ENCODE data around the gene TCF12.
A peak's percentile ranks its signal among the peaks of the same experiment; 100 is the strongest.

Gene TCF12
- total RNA-seq, result 125 to 147 (median 142) reads per million in 4 experiments

DNA sequence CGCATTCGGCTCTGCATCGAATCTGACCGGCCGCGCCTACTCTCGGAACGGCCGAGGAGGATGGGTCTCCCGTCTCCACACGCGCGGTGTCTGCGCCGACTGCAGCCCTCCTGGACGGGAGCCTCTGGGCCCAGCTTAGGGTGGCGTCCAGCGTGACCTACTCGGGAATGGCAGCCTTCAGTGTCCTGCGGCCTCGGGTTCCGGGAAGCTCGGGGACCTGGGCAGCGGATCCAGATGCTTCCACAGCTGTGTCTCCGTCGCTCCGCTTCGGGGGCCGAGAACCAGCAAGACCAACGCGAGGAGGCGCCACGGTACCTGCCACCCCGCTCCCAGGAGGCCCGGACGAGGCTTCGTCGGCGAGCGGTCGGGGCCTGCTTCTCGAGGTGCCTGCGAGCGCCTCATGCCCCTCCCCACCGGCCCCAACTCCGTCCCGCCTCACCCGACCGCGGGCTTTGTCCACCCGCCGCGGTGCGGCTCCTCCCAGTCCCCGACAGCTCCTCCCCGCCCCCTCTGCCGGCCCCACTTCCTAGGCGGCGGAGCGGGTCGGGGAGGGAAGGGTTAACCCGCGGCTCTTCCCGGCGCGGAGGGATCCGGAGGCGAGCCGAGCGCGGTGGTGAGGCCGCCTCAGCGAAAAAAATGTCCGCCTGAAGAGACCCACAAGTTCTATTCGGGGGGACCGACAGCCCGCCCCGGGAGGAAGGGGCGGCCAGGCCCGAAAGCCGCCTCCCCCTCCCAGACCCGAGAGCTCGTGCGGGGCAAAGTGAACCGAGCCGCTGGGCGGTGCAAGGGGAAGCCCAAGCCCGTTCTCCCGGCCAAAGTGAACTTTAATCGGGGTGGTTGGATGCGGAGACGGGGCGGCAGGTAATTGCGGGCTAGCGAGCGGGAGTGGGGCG, at the start of gene TCF12:
Gene TCF12 (plus strand): TSS at position 599 of the 893 bp plus-strand sequence. CDS start 1,270 bp downstream, outside the sequence.
- DNase-seq, result peak; percentile 76

- peak; percentile 2 for DNase-seq
Measured at GRCh38 chr15:56869573-56869972, 48.9 kb upstream of the TCF12 start.

DNA sequence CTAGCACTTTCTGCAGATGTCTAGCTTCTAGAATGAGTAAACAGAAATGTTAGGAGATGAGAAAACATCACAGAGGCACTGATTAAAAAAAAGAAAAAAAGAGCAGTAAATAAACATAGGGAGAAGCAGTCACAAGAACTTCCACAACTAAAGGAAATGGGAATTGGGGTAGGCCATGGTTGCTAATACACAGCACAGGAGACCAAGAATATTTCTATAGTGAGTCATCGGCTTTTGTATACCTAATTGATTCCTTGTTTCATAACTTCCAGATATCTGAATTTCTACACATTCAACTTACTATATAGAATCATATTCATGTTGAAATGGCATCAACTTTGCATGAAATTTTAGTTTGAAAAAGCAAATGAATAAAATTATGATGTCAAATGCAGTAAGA, 47.3 kb upstream of the TCF12 start:
- no peak for DNase-seq

DNA sequence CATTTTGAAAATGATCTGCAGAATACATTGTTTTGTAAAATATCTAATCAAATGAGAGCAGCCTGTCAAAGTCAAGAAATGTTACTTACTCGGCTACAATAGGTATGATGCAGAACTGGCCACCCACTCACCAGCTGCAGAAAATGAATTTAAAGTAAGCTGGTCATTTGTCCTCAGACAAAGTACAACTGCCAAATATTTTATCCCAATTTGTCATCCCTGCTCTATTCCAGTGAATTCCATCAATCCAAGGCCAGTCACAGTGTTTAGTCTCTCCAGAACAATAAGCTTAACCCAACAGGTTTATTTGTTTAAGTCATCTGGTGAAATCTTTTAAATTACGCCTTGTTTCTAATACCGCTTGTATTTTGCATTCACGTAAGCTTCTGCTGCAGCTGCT, 46.6 kb upstream of the TCF12 start:
- DNase-seq, result no peak

DNA sequence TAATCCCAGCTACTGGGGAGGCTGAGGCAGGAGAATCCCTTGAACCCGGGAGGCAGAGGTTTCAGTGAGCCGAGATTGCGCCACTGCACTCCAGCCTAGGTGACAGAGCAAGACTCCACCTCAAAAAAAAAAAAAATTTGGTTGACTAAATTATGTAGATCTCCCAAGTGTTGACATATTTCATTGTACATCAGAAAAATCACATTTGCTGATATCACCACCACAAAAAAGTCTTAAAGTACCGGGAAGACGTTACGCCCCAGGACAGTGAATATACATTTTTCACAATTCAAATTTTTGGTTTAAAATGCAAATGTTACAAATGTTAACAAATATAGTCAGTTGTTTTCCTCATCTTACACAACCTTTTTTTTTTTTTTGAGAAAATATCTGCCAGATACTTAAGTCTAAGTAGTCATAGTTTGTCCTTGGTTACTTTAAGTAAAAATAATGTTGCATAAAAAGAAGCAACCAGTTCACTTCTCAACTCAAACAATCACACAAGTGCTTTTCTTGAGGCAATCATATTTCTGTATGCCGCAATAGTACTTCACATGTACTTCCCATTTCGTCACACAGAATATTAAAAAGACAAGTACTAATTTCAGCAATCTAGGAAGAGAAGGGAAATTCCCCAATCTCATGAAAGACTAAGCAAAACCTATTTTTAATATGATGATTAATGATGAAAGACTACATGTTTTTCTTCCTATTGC, 41.0 kb upstream of the TCF12 start:
- DNase-seq, result no peak

- DNase-seq, result no peak
Measured at GRCh38 chr15:56879502-56879901, 38.9 kb upstream of the TCF12 start.

DNA sequence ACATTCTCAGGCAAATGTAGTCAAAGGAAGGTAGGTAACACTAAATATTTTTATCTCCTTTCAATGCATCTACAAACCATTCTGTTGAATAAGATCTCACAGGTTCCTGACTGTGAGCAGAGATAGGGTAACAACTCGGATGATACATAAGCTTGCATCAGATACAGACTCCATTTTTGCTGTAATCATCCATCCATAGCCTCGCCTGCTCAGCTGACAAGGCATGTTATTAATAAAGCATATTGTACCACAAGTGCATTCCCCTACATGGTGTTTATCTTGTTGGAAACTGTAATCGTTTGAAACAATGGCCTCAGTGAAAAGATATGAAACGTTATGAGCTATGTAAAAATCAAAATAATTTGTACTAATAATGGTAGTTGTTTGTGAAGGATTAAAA, 35.4 kb upstream of the TCF12 start:
- DNase-seq, result no peak

- DNase-seq, result no peak
Measured at GRCh38 chr15:56886363-56886931, 32.0 kb upstream of the TCF12 start.

- DNase-seq, result peak; percentile 68
Measured at GRCh38 chr15:56886932-56887781, 31.3 kb upstream of the TCF12 start.

DNA sequence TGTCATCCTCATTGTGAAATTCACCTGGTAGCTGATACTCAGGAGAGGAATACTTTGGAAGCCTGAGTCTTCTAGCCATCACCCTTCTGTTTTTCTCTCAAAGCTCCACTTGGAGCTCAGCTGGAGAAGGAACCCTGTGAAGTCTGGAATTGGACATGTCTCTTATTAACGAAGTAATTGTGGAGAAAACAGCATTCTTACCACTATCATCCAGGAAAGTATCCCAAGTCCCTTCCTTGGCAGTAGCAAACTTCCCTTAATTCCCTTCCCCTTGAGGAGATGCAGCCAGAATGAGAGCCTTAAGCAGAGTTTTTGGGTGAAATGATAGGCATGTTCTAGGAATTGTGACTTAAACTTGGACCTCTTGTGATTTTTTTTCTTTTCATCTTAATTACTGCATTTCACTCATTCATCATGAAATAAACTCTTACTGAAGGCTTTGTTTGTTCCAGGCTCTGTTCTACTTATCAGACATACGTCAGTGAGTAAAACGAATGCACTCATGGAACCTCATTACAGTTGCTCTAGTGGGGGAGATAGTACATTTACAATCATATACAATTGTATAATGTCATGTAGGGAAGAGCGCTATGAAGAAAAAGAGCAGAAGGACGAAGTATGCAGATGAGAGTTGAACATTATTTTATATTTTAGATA, 30.5 kb upstream of the TCF12 start:
- DNase-seq, result no peak

- no peak for DNase-seq
Measured at GRCh38 chr15:56890038-56890437, 28.4 kb upstream of the TCF12 start.

DNA sequence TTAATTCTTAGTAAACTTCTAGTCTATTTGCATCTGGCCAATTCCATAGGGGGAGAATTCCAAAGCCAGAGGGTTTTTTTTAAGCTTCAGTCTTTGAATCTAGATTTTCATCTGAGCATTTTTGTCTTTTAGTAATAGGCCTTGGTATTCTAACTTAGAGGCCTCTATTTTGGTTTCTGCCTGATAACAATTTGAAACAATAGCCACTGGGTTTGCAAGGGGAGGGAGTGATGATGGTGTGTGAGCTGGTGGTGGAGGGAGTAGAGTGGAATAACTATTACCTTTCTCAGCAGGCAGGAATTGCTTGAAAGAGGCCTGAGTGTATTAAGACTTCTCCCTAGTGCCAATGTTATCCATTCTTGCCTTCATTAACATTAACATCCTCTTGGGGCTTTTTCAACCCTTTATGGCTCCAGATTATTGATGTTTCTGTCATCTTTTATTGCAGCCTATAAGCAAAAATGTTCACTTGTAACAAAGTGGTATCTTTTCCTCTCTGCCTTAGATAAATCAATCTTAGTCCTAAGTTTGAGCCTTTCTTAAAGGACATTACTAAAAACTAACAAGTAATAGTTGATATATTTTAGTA, 26.5 kb upstream of the TCF12 start:
- DNase-seq, result no peak

DNA sequence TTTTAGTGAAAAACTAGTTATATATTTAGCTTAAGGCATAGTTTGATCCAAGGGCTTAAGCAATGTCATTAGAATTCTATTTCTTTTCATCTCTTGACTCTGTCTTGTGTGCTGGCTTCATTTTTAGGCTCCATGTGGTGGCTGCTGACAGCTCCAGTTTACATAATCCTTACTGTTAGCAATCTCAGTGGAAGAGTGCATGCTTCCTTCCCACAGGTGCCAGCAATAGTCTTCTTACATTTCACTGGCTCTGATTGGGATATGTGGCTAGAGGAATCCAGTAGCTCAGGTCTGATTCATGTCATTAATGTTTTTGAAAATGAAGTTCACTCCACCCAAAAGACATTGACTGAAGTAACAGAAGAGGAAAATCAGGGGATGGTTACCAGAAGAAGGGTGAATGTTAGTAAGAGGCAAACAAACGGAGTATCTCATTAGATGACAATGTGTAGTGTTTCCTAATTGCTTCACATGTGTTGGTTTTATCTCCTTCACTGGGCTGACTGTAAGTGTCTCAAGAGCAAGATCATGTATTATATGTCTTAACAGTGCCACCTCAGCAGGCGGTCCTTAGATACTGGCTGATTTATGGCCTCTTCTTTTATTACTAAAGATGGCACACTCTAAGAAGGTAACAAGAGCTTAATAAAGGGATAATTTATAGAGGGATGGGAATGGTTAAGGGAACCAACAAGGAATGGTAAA, 25.6 kb upstream of the TCF12 start:
- DNase-seq, result no peak

DNA sequence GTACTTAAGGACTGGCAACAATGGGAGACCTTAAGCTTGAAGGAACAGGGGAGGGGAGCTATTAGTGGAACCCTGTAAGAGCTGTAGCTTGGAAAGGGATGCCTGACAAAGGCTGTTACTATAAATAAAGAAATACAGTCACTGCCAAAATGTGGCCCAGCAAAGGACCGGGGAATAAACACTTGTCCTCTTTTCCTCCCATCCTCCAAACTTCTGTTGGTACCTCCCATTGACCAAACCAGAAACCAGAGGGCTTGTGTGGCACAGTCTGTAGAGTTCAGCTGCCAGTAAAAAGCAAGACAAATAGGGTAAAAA, 25.1 kb upstream of the TCF12 start:
- DNase-seq, result no peak

GRCh38 chr15:56894601-56895000, 23.8 kb upstream of the TCF12 start:
- DNase-seq, result no peak

DNA sequence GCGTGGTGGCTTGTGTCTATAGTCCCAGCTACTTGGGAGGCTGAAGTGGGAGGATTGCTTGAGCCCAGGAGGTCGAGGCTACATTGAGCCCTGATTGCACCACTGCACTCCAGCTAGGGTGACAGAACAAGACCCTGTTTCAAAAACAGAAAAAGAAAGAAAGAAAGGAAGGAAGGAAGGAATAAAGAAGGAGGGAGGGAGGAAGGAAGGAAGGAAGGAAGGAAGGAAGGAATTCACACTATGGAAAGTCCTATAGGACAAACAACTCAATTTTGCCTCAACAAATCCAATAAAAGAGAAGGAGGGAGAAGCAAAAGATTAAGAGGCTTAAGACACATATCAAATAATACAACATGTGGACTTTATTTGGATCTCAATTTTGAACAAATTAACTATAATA, 16.5 kb upstream of the TCF12 start:
- DNase-seq, result no peak

- no peak for DNase-seq
Measured at GRCh38 chr15:56906766-56907165, 11.7 kb upstream of the TCF12 start.

- no peak for DNase-seq
Measured at GRCh38 chr15:56910801-56911200, 7.6 kb upstream of the TCF12 start.

DNA sequence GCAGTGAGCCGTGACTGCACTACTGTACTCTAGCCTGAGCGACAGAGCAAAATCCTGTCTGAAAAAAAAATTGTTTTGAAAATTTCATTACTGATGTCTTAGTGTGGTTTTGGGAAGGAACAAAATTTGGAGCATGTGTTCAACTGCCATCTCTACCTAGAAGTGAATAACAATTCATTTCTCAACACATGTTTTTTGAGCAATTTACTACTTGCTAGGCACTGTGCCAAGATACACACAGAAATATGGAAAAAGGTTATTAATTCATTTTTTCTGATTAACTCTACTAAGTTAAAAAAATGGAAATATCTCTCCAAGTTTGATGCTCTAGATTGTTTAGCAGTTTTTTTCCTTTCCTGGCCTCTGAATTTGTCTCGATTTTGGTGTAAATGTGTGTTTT, 5.2 kb upstream of the TCF12 start:
- DNase-seq, result no peak

GRCh38 chr15:56913670-56914069, 4.8 kb upstream of the TCF12 start:
- no peak for DNase-seq

DNA sequence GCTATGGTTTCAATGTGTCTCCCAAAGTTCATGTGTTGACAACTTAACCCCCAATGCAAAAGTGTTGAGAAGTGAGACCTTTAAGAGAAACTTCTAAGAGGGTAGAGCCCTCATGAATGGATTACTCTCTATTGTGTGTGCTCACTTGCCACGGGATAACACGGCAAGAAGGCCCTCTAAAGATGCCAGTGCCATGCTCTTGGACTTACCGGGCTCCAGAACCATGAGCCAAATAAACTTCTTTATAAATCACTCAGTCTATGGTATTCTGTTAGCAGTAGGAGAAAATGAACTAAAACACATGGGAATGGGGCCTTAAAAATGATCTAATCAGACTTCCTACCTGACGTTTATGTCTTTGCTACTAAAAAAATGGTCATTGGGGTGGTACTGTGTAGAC, 2.6 kb upstream of the TCF12 start:
- DNase-seq, result no peak
